OCI-LY7 (cell line): ENCODE results near the gene COL4A2.

Source experiments
- EZH2phosphoT487 ChIP-seq: fragments of 200-600 bp; sonication (generic); IDR thresholded peaks from 2 replicates; pipeline ENCODE4 v1.6.1; 2018; ENCODE audit warnings: low read depth, borderline replicate concordance, mild to moderate bottlenecking, mixed run types, antibody characterized with exemption, low read length, moderate library complexity, mixed read lengths
- TF ChIP-seq, protein P1 (sequence below): fragments of 200-600 bp; sonication (generic); conservative IDR thresholded peaks from 2 replicates; pipeline ENCODE4 v1.5.1; 2014; ENCODE audit warnings: mild to moderate bottlenecking, antibody characterized with exemption, low read length, moderate library complexity, mixed read lengths

DNA sequence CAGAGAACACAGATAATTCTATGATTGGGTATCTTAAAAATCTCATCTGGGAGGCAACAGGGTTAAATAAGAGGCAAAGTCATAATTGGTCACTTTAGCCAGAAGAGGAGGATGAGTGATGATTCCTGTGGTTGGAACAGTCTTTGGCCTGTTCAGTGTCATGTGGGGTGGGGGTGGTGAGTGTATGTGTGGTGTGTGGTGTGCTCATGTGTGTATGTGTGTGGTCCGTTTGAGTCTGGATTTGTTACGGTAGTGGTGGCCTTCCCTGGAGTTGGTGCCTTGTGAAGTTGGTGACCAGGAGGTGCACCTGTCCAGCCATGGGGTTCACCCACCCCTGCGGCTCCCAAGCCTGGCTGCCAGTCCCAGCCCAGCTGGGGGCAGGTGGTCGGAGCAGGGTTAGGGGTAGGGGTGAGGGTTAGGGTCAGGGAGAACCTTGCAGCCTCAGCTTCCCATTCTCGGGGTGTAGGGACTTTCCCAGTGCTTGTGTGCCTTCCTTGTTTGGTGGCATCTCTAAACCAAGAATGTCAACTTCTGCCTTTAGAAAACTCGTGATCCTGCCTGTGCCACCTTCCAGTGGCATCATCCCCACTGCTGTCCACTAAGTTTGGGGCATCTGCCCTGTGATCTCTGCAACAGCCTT lies 156.9 kb downstream of the COL4A2 start:
- TF ChIP-seq, protein P1, sequence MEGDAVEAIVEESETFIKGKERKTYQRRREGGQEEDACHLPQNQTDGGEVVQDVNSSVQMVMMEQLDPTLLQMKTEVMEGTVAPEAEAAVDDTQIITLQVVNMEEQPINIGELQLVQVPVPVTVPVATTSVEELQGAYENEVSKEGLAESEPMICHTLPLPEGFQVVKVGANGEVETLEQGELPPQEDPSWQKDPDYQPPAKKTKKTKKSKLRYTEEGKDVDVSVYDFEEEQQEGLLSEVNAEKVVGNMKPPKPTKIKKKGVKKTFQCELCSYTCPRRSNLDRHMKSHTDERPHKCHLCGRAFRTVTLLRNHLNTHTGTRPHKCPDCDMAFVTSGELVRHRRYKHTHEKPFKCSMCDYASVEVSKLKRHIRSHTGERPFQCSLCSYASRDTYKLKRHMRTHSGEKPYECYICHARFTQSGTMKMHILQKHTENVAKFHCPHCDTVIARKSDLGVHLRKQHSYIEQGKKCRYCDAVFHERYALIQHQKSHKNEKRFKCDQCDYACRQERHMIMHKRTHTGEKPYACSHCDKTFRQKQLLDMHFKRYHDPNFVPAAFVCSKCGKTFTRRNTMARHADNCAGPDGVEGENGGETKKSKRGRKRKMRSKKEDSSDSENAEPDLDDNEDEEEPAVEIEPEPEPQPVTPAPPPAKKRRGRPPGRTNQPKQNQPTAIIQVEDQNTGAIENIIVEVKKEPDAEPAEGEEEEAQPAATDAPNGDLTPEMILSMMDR = no peak
- TF ChIP-seq EZH2phosphoT487 = no peak
